GM19035 (cell line): ENCODE measurements around the gene TSKU.
"Not testable (repeated sequence)": the region's sequence is repeated elsewhere in the genome, so short reads cannot be mapped to it uniquely, and the experiment has no call there.

Source experiments
- ATAC-seq: cut with Tn5 transposase; IDR thresholded peaks from one replicate; pipeline ENCODE4 v1.9.1; 2021; ENCODE audit not compliant: unreplicated experiment

Gene TSKU

DNA sequence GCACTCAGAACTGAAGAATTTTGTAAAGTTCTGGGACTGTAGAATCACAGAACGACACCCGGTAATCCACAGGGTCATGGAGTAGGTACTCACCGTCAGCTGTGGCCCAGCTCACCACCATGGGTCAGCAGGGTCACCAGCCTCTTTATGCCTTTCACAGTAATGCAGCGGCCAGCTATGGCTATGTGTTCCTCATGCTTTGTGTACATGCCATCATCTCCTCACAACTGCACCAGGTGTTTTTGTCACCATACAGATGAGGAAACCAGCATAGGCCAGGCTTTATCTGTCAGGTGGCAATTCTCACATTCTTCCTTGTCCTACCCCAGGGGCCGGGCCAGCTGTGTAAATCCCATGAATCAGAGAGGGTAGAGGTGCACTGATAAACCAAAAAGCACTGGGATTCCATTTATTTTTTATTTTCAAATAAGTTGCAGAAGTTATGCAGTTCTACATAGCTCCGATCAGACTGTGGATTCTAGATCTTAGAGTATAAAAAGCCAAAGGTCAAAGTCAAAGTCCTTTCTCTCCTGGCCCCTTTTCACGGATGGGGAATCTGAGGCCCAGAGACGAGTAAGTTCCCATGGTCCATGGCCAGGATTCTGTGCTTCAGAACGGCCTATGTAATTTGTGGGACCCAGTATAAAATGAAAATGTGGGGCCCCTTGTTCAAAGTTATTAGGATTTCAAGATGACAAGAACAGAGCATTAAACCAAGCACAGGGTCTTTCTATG lies 17.5 kb downstream of the TSKU start:
- no peak for ATAC-seq

DNA sequence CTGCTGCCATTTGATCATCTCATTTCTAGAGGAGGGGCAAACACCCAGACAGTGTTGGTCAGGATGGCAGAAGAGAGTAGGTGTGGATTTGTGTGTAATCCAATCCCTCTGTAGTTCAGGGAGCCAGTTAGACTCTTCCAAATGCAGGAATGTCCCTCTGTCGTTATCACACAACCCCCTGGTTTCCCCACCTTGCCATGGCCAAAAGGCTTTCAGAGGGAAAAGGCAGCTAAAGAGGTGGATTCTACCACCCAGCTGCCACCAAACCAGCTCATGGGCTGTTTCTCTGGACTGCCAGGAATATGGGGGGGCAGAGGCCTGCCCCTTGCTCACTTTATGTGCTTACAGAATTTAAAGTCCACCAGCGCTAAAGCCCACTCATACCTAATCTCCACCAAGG lies 18.1 kb downstream of the TSKU start:
- ATAC-seq, result no peak

DNA sequence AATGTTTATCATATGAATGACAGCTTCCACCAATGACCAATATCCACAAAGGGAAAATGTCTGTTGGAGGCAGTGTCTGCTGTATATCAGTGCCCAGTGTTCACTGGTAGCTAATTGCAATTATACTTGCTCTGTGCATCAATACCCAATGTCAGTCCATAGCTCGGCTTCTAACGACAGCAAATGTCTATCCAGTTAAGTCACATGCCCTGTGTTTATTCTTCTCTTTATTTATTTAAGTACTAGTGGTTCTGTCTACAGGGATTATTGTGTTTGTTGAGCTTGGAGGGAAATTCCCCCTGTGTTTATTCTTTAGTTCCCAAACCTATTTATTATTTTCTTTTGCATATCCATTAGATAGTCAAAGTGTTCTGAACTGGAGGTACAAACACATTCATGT lies 18.6 kb downstream of the TSKU start:
- ATAC-seq, result no peak

DNA sequence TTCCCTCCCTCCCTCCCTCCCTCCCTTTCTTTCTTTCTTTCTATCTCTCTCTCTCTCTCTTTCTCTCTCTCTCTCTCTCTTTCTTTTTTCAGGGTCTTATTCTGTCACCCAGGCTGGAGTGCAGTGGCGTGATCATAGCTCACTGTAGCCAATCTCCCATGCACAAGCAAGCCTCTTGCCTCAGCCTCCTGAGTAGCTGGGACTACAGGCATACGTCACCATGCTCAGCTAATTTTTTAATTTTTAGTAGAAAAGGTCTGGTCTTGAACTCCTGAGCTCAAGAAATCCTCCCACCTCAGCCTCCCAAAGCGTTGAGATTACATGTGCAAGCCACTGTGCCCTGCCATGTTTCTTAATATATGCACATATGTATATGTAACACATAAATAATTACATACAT lies 19.0 kb downstream of the TSKU start:
- ATAC-seq, result no peak

DNA sequence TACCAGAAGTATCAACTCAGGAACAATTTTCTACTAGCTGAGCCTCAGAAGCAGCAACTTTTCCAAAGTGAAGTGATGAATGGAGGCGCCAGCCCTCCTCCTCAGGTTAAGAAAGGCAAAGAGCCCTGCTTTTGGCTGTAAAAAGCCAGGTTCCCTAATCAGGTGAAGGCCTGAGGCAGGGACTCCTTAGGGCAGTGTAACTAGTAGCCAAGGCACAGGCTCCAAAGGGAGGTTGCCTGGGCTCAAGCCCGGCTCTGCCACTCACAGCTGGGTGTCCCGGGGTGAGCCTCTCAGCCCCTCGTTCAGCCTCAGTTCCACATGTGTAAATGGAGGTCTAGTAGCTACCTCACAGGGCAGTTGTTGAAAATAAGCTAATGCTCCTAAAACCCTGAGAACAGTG lies 19.5 kb downstream of the TSKU start:
- ATAC-seq, result no peak

DNA sequence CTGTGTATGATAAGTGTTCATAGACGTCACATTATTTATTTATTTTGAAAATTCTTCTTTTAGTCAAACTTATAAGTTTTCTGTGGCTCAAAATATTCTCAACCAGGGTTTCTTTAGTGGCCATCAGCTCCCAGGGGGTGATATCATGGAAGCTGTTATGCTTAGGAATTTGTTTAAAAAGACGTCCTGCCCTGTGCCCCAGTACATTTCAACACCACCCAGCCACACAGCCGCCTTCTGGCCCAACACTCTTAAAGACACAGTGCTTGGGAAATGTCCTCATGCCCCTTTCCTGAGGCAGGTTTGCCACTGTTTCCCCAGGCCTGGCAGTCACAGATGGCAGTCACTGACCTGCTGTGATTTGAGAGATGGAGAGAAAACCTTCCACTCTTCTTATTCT lies 19.9 kb downstream of the TSKU start:
- ATAC-seq, result no peak

DNA sequence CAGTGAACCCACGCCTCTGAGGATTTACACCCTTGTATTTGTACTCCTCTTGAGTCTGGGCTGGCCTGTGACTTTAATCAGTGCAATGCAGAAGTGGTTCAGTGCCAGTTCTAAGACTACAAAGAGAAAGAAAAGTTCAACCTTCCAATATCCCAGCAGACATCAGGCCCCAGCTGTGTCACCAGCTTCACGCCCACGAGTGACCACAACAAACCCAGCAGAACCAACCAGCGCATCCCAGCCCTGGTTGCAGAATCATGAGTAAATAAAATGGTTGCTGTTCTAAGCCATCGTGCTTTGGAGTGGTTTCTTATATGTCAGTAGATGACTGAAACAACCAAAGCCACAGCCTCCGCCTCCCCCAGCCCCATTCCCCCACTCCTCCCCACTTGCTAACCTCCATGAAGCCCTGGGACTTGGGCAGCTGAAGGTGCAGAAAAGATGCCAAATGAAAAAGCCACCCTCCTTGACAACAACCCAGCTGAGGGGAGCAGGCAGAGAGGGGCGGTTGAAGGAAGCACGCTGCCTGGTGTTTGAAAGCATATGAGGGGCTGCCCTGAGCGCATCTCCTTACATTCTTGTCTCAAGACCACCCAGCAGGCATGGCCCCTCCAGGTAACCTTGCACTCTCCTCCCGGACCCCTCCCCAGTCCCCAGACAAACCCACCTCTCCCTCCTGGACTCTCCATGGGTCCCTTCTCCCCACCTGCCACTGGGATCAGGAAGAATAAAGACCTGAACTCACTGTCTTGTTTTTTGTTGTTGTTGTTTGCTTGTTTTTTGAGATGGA lies 20.9 kb downstream of the TSKU start:
- ATAC-seq, result no peak

DNA sequence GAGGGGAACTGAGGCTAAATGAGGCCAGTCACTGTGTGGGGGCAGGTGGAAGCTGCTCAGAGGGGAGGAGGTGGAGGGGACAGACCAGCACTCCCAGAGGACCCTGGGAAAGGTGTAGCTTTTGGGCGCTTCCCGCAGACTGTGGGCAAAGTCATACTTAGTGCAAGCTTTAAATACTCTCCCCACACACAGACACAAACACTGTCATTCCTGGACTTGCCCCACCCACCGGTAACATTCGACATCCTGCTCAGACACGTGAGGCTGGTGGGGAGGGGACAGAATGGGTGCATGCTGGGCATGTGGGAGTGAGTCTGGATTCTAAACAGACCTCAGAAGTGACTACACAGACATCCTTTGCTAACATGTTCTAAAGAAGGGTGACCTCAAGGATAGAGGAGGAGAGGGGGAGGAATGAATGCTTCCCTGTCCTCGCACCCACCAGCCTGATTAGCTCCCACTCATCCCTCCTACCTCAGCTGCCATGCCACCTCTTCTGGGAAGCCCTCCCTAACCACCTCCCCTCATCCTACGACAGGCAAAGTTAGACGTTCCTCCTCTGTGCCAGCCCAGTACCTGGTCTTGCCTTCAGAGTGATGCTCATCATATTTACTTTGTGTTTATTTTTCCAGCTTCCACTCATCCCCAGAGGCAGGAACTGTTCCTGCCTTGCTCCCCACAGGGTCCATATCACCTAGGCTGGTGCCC lies 22.2 kb downstream of the TSKU start:
- ATAC-seq, result no peak

DNA sequence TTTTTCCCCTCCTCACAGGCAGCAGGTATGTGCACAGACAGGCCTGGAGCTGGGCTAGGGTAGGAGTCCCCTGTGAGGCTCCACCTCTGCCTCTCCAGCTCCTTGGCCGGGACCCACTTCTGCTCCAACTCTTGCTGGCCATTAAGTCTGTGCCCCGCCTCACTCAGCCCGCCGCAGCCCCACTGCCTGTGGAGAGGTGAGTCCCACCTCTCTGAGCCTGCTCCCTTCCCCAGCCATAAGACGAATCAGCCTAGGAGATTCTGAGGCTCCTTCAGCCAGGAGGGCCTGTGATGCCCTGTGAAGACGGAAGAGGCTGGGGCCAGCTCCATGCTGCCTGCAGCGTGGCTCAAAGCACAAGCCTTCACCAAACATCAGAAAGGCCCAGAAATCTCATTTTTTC lies 23.0 kb downstream of the TSKU start:
- ATAC-seq, result no peak

DNA sequence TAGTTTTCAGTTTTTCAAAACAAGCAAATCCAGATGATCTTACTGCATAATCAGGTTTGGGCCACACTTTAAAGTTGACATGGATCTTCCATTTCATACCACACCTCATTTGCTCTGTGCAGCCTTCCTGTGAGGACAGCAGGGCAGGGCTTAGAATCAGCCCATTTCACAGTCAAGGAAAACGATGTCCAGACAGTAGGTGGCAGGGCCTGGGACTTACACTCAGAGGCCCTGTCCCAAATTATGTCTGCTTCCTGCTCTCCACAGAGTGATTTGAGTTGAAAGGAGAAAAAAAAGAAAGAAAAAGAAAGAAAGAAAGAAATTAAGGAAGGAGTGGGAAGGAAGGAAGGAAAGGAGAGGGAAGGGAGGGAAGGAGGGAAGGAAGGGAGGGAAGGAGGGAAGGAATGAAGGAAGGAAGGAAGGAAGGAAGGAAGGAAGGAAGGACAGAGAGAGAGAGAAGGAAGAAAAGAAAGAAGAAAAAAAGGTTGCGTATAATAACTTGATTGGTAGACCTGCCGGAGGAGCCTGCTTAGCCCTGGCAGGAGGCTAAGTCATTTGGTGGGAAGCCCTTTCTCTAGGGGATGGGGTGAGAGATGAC lies 23.6 kb downstream of the TSKU start:
- ATAC-seq, result no peak

DNA sequence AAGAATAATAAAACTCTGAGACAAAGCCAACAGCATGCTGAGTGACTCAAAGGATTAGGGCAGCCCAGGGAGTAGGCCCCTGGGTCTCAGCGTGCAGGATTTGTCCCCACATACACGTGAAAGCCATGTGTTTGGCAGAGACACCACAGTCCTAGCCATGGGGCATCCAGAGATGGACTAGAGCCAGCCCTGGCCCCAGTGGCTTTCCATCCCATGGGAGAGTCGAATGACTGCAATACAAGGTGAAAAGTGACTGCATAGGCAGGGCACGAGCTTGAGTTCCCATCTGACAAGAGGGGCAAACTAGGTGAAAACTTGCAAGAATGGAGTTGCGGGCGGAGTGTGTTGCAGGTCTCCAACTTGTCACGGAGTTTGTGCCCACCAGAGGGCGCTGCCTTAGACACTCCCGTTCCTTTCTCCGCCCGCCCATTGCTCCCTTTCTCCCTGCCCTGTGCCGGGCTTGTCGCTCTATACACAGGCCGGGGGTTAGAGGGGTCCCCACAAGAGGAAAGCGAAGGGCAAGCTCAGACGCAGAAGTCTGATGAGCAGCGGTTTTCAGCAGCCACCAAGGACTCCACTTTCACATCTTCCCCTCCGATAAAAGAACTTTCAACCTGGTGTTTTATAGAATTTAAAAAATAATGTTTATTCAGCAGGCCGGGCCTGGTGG lies 24.2 kb downstream of the TSKU start:
- ATAC-seq, result no peak

DNA sequence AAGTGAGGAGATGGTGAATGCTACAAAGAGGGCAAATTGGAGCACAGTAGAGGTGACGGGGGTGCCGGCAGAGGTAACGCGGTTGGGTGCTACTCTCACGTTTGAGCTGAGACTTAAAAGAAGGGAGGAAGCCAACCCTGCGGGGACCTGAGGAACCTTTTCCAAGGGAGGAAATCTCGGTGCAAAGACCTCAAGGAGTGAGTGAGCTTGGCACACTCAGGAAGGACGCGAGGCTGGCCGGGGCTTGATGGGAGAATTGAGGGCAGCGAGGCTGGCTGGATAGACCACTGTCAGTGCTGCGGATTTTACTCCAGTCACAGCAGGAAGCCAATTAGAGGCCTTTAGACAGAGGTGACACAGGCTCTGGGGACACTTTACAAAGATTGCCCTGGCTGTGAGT lies 25.0 kb downstream of the TSKU start:
- no peak for ATAC-seq

DNA sequence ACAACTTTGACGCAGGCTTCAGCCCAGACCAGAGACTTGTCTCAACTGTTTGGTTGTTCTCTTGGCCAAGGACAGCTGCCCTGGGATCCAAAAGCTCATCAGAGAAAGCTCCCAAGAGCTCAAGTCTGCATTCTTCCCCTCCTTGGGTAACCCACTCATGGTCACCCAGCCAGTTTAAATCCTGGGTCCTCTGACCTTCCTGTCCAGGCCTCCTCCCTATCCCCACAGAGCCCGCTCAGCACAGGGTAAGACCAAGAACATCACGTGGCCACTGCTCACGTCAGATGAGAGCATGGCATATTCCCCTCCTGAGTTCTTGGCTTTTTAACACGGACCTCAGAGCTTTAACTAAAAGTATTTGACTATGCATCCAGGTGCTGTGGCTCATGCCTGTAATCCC lies 25.8 kb downstream of the TSKU start:
- ATAC-seq, result no peak

DNA sequence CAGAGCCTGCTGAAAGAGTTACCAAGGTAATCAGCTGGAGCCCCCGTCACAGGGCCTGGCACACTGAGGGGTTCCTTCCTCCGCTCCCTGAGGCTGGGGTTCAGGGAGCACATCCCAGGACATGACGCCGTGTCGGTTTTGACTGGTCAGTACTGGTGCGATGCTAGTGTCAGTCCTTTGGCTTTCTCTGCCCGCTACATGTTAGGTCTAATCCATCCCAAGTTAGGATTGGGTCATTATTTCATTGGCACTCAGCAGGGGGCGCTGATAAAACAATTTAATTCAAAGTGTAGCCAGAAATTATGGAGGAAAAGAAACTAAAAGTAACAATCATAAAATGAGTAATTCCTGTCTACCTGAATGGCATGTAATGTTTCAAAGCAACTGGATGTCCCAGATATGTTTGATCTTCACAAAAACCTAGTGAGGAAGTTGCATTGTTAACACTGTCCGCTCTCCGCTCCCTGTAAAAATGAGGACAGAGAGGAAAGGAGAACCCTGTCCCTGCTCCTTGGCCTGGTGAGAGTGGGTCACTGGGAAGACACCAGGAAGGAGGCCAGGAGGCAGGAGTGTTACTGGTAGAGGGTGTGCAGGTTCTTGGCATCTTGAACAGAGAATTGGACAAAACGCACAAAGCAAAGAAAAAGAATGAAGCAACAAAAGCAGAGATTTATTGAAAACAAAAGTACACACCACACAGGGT lies 27.1 kb downstream of the TSKU start:
- ATAC-seq, result no peak

DNA sequence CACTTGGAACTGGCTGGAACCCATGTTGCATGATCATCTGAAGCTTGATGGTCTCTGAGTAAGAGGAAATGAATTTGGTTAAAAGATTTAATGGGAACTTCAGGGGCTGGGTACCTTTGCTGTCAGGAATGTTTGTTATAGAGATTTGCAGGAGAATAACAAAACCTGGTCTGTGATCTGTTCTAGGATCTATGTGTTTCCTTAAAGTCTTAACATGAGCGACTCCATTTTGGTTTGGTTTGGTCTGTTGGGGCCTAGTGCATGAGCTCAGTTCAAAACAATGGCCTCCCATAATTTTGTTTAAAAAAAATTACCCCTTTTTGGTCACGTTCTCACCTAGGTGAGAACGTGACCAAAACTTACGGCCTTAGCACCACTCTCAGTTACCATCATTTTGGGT lies 28.1 kb downstream of the TSKU start:
- ATAC-seq, result no peak

DNA sequence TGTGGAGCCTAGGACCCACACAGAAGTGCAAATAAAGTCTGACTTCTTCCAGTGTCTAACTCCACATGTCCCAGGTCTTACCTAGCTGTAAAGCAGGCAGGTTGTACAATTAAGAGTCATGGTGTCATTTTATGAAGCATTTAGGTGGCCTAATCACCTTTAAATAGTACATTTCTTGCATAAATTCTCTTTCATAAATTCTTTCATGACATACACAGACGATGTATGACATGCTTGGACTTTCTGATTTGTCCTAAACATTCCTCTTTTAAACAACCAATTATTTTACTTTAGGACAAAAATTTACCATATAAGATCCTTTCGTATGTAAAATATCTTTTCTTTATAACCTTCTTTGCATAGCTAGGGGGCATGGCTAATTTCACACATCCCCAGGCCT lies 31.3 kb downstream of the TSKU start:
- ATAC-seq, result no peak

DNA sequence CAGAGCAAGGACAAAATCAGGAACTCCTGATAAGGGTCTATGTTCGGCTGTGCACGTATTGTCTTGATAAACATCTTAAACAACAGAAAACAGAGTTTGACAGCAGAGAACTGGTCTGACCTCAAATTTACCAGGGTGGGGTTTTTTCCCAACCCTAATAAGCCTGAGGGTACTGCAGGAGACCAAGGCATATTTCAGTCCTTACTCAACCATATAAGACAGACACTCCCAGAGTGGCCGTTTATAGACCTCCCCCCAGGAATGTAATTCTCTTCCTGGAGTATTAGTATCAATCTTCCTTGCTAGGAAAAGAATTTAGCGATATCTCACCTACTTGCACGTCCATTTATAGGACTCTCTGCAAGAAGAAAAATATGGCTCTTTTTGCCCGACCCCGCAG lies 32.5 kb downstream of the TSKU start:
- ATAC-seq, result not testable (repeated sequence)

DNA sequence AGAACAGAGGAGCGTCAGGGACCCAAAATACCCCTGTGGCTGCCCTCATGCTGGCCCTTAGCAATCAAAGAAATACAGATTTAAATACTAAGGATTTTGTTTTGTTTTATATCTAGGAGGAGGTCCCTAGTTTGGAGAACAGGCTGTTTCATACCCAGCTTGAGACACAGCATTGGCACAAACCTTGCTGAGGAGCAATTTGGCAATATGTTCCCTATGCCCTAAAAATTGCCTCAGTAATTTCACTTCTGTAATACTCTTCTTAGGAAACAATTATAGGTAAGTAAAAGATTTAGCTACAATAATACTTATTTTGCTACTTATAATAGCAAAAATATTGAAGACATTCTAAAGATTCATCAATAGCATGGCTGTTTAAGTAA lies 37.0 kb downstream of the TSKU start:
- no peak for ATAC-seq

DNA sequence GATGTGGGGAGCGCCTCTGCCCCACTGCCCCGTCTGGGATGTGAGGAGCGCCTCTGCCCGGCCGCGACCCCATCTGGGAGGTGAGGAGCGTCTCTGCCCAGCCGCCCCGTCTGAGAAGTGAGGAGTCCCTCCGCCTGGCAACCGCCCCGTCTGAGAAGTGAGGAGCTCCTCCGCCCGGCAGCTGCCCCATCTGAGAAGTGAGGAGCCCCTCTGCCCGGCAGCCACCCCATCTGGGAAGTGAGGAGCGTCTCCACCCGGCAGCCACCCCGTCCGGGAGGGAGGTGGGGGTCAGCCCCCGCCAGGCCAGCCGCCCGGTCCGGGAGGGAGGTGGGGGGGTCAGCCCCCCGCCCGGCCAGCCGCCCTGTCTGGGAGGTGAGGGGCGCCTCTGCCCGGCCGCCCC lies 38.2 kb downstream of the TSKU start:
- ATAC-seq, result not testable (repeated sequence)

DNA sequence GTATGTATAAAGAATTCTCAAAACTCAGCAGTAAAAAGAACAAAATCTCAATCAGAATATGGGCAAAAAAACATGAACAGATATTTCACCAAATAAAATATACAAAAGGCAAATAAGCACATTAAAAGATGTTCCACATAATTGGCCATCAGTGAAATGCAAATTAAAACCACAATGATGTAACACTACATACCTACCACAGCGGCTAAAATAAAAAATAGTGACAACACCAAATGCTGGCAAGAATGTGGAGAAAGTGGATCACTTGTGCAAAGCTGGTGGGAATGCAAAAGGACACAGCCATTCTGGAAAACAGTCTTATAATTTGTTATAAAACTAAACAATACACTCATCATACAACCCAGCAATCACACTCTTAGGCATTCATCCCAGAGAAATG lies 39.2 kb downstream of the TSKU start:
- no peak for ATAC-seq
